ENCODE results near the gene TSPO2.
"Not testable (repeated sequence)": the region's sequence is repeated elsewhere in the genome, so short reads cannot be mapped to it uniquely, and the experiment has no call there.

TSPO2 gene, protein sequence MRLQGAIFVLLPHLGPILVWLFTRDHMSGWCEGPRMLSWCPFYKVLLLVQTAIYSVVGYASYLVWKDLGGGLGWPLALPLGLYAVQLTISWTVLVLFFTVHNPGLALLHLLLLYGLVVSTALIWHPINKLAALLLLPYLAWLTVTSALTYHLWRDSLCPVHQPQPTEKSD

DNA sequence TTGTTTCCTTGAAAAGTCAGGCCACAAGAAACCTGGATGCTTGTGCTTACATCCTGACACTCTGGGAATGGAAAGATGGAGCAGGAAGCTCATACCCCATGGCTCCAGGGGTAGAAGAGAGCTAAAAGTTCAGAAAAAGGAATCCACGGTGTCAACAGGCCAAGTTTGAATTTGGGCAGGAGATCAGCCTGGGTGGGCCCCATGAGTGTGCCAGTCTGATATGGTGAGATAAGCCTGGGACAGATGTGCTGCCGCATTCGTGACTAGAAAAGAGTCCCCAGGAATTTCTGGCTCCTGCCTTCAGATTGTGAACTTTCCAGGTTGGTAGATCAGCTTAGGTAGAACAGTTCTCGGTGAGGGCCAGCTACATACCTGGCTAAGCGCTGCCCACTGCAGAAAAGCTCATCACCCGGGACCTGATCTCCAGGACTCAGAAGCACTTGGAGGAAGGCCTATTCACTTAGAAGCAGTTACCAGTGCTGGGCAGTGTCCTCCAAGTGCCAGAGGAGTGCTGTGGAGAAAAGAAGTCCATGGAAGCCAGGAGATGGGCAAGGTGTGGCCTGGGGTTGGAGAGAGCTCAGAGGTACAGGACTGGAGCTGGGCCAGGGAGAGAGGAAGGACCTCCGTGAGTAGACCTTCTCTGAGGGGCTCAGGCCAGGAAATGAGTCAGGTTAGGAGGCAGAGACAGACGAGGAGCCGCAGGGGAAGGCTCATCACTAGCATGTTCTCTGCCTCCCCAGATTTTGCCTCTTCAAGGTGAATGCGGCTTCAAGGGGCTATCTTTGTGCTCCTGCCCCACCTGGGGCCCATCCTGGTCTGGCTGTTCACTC, at the start of gene TSPO2:
TSS of gene TSPO2 (plus strand) at position 242 of the 830 bp plus-strand sequence. CDS start at position 761, 519 bp downstream.
- DNase-seq (ENCODE audit: low read depth in 3 of 3), result no peak

DNA sequence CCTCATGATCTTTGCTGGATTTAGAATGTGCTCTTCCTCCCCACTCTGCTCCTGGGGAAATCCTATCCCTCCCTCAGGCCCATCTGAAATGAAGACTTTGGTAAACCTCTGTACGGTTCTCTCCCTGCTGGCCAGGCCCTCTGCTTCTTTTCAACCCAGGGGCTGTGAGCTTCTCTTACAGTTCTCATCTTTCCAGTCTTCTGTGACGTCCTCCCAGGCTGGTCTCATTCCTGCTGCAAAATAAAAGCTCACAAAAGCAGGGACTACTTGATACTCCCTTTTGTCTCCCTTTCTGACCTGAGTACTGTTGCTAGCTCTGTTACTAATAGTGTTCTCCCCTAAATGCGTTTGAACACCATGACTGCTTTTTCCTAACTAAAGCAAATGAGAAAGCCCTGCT, 49.5 kb upstream of the TSPO2 start:
- no peak for DNase-seq (ENCODE audit: low read depth in 3 of 3)

DNA sequence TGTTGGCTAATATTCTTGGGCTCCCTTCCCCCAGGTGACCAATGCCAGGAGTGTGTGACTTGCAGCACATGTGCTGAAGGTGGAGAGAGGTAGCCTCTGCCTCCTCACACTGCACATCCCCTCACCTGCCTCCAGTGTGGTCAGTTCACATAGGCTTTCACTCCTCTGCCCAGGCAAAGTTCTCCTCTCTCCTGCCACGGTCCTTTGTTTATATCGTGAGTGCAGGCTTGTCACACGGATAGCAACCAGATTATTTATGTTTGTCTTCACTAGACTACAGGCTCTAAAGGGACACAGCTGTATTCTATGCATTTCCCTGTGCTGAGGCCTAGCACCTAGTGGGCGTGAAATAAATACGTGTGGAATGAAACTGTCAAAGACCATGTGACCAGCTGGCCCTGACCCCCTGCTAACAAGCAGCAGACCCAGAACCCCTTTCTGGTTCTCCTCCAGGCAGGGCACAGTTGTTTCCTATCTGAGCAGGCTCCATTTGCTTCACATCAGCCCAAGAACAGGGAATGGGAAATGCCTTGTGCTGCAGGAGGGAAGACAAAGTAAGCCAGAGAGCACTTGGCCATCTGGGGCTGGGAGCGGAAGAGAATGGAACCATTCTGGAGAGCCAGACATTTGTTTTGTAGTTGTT, 45.6 kb upstream of the TSPO2 start:
- DNase-seq (ENCODE audit: low read depth in 3 of 3), result no peak

DNA sequence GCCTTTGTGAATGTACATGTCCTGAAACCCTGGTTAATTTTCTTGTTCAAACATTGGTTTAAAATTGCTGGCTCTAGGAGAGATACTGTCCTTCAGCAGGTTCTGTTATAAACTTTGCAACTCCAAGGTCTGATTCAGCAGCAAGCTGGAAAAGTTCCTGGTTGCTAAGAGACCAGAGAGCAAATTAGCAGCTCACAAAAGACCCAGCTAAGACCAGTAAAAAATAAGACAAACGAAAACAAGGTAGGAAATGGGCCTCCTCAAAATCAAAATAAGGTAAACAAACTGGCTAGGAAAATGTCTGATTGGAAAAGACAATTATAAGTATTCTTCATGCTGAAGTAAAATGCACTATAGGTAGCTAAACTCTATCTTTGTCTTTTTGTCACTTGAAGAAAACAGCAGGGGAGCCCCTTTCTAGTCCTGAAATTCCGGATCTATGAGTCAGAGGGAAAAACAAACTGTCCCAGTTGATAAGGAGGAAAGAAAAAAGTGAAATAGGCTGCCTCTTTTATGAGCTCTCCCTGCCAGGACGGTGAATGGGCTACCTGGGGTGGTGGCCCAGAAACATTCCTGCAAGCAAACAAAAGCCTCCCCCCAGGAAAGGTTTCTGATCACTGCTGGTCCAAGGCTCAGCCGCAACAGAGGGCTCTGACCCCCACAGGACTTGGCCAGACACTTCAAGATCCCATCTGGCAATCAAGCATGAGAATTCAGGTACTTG, 44.9 kb upstream of the TSPO2 start:
- DNase-seq (ENCODE audit: low read depth in 3 of 3), result no peak

DNA sequence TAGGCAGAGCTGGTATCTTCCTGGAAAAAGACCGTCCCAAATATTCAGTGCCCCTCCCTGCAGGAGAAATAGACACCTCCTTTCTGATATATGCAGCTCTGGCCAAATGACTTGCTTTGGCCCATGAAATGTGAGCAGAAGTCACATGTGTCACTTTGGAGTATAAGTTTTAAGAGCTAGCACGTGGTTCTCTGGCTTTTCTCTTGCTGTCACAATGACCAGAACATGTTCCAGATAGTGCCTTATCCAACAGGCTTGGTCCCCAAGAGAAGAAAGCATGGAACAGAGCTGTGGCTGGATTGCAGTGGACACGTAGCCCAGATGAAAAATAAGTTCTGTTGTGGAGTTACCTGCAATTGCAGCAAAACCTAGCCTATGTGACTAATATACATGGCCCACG, 43.6 kb upstream of the TSPO2 start:
- no peak for DNase-seq (ENCODE audit: low read depth in 3 of 3)

DNA sequence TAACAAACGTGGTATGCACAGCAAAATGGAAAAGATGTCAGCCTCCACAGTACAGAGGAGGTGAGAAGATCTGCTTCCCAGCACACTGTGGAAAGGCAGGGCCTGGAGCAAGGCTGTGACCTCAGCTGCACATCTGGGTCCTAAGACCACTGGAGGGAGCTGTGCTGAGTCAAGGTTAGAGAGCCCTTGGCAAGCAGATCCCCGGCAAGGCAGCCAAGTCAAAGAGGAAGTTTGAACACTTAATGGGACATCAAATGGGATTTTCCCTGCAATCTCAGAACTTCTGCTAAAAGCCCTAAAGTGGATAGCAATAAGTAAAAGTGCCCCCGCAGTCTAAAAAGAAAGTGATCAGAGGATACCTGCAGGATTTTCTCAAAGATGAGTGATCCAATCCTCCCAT, 42.7 kb upstream of the TSPO2 start:
- DNase-seq (ENCODE audit: low read depth in 3 of 3), result no peak

DNA sequence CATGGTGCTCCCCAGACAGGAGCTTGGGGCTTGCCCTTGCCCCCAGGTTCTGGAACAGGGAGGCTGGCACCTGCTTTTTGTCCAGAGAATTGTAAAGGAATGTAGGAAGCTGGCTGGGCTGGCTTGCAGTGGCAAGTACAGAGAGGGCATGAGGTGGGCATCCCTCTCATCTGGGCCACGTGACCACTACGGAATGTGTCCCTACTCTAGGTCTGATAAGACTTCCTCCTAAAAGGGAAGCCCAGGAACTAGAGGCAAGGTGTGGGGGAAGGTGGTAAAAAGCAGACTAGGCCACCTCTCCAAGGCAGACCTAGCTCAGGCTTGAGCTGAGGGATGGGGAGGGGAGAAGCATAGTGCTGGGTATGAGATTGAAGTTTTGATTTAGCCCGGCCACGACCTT, 42.0 kb upstream of the TSPO2 start:
- DNase-seq (ENCODE audit: low read depth in 3 of 3), result no peak

DNA sequence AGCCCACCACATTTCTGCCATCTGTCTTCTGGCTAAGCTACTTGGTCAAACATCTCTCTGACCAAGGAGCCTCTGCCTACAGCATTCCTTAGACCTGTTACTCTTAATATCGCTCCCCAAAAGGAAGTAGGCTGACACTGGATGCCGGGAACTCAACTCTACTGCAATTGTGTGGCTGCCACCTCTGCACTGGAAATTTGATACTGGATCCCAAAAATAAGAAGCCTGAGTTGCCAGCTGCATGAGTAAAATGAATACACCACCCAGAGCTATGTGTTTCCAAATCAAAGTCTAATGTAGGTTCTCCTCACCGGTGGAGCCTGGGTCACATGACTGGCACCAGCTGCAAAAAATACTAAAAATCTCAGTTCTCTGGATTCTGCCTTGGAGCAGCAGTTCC, 40.1 kb upstream of the TSPO2 start:
- no peak for DNase-seq (ENCODE audit: low read depth in 3 of 3)

DNA sequence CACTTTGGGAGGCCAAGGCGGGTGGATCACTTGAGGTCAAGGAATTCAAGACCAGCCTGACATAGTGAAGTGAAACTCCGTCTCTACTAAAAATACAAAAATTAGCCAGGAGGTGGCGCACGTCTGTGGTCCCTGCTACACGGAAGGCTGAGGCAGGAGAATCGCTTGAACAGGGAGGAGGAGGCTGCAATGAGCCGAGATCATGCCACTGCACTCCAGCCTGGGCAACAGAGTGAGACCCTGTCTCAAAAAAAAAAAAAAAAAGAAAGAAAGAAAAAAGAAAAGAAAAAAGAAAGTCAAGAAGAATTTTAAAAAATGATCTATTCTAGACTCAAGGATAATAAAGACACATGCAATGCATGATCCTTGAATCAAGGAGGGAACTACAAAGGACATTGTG, 36.0 kb upstream of the TSPO2 start:
- DNase-seq (ENCODE audit: low read depth in 3 of 3), result peak; percentile 11 to 51 (median 23)

DNA sequence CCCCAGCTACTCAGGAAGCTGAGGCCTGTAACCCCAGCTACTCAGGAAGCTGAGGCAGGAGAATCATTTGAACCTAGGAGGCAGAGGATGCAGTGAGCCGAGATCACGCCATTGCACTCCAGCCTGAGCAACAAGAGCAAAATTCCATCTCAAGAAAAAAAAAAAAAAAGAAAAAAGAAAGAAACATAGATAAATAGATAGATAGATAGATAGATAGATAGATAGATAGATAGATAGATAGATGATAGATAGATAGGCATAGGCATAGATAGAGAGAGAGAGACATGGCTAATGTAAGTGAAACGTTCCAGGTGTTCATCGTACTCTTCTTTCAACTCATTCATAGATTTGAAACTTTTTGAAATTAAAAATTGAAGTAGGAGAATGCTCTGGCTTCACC, 35.3 kb upstream of the TSPO2 start:
- DNase-seq (ENCODE audit: low read depth in 3 of 3), result not testable (repeated sequence)

DNA sequence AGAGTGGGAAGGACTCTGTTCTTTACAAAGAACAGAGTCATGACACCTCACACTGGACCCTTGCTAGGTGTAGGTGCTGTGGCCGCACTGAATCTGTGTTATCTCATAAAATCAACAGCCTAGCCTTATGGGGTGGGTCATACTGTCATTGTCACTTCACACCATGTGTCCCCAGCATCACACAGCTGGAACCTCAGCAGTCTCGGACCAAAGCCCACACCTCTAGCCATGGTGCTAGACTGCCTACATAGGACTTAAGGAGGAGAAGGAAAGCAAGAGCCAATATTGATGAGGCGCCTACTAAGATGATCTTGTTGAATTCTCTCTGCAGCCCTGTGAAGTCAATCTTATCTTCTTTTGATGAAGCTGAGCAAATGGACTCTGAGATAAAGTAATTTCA, 34.3 kb upstream of the TSPO2 start:
- no peak for DNase-seq (ENCODE audit: low read depth in 3 of 3)

DNA sequence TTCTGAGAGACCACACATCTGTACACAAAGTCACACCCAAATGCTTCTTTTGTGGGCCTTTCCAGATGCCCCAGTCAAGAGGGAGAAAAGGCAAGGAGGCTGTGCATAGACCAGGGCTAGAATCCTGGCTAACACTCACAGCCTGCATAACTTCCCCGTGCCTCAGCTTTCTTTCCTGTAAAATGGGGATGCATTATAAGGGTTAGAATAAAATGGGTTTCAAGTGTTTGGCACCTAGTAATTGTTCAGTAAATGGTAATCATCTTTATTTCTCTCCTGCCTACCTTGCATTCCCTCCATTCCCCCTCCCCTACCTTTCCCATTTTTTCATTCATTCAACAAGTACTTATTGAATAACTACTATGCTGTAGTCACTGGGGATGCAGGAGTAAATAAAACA, 32.6 kb upstream of the TSPO2 start:
- DNase-seq (ENCODE audit: low read depth in 3 of 3), result no peak

DNA sequence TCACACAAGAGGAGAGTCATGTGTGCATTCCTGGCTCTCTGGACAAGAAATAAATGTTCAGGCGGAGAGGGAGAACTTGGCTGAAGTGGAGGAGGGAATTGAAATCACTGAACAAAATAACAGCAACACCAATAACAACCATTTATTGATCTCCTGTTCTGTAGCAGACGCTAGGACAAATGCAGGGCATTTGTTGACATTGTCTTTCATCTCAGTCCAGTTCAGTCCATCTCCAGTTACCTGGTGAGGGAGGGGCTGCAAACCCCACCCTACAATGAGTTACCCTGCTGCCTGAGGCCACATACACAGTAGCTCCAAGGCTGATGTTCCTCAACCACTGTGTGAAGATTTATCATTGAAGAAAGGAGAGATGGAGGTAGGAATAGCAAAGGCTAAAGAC, 30.6 kb upstream of the TSPO2 start:
- no peak for DNase-seq (ENCODE audit: low read depth in 3 of 3)

DNA sequence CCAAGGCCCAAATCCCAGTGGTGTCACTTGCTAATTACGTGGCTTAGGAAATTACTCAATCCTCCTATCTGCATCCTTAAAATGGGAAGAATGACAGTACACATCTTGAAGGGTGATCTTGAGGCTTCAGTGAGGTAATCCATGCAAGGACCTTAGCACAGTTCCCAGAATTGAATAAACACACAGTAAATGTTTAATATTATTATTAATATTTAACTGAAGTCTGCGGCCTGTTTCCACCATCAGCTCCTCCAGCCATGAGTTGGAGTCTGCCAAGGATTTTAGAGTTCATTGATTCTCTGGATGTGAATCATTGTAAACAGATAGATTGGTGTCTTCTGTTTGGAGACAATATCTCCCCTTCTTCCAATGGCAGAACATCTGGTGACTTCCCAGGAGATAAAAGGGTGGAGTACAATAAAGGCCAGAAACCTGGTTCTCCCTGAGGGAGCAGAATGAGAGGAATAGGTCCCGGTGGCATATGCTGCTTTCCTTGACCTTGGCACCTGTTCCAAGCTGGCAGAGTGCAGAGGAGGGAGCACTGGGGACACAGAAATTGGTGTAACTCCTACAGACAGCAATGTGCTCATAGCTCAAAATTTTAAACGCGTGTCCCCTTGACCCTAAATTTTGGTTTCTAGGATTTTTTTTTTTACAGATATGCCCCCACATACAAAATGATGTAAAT, 28.7 kb upstream of the TSPO2 start:
- DNase-seq (ENCODE audit: low read depth in 3 of 3), result no peak

DNA sequence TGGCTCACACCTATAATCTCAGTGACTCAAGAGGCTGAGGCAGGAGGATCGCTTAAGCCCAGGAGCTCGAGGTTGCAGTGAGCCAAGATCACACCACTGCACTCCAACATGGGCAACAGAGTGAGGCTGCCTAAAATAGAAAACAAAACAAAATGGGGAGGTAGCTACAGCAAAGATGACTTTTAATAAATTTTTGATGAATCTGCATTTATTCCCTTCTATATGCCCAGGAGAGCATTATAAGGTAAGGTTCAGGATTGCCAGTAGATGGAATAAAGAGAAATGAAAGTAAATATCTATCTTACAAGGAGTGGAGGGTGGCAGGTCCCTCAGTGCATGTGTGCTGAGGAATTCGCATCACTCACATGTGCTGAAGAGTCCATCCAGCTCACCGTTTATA, 27.5 kb upstream of the TSPO2 start:
- DNase-seq (ENCODE audit: low read depth in 3 of 3), result no peak

DNA sequence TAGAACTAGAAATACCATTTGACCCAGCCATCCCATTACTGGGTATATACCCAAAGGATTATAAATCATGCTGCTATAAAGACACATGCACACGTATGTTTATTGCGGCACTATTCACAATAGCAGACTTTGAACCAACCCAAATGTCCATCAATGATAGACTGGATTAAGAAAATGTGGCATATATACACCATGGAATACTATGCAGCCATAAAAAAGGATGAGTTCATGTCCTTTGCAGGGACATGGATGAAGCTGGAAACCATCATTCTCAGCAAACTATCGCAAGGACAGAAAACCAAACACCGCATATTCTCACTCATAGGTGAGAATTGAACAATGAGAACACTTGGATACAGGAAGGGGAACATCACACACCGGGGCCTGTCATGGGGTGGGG, 26.4 kb upstream of the TSPO2 start:
- DNase-seq (ENCODE audit: low read depth in 3 of 3), result not testable (repeated sequence)

DNA sequence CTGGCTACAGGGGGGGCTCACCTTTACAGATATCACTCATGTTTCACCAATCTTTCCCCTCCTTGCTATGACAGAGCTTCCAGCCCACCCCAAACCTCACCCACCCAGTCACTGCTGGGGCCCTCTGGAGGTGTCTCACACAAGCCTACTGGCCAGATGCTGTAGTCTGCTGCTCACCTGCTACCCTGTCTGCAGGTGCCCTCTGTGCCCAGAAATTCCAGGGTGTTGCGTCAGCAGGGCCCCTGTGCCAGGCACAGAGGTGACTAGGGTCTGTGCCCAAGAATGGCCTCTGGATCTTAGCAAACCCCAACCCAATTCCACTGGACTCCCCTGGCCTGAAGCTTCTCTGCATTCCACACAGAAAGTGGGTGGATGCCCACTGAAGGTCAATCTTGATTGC, 24.6 kb upstream of the TSPO2 start:
- DNase-seq (ENCODE audit: low read depth in 3 of 3), result no peak

DNA sequence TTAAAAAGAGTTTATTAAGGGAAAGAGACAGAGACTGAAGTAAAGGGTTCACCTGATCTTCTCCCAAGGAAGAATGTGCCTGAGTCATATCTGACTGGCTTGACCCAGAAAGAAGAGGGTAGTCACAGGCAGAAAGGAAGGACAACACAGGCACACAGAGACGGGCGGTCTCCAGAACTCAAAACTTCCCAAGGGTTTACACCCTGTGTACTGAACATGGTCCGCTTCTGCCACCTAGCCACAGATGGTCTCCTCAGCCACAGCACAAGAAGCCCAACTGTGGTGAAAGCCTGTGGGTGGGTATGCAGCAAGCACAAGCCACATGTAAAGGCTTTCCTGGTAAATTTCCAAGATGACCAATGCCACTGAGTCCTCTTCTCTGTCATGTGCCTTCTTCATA, 20.4 kb upstream of the TSPO2 start:
- DNase-seq (ENCODE audit: low read depth in 3 of 3), result no peak

DNA sequence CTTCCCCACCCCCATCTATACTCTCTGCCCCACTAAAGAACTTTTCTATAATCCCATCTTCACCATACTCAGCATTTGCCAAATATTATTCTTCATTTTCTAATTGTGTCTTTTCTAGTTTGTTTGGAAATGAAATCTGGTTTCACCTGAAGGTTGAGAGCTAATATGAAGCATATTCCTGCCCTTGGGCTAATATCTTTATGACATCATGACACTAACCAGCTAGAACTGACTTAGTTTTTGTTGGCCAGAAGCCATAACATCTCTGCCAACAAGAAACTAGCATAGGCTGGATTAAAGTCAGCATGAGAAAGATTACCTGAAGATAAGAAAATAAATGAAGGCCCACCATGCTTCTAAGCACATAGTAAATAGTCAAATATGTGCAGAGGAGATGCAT, 20.0 kb upstream of the TSPO2 start:
- no peak for DNase-seq (ENCODE audit: low read depth in 3 of 3)

DNA sequence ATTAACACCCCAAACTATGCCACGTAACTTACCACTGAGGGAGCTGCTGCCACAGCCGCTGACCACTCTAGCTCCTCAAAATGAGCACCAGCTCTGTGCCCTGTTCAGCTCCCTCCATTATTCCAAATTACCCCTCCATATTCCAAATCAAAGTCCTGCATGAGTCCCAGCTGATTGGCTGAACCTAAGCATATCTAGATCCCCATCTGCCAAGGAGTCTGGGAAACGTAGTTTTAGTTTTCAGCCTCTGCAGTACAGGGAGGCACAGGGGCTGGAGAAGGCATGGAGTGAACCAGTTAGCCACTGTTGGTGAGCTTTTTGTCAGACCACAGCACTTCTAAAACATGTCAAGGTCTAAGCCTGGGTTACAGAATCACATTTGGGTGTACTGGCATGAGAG, 19.2 kb upstream of the TSPO2 start:
- no peak for DNase-seq (ENCODE audit: low read depth in 3 of 3)

DNA sequence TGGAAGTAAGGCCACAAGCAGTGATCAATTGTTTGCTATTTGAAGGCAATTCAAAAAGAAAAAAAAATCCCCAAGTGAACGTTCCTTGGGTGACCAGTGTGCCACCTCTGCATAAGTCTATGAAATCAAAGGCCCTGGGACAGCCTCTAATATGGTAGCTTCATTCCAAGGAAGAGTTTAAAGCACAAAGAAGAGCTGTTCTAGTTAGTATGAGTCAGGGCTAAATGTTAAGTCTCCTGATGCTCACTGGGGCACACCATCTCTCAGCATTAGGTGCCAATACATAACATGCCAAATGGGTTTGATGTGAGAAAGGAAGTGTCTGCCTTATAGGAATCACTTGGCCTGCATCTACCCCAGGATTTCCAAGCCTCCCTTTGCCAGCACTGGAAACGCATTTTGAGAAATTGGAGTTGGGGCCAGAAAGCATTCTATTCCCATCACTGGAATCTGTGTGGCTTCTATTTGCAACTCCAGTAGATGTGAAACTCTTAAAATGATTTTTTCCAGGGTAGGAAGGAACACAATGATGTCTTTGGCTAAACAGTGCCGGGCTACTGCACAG, 16.2 kb upstream of the TSPO2 start:
- no peak for DNase-seq (ENCODE audit: low read depth in 3 of 3)

DNA sequence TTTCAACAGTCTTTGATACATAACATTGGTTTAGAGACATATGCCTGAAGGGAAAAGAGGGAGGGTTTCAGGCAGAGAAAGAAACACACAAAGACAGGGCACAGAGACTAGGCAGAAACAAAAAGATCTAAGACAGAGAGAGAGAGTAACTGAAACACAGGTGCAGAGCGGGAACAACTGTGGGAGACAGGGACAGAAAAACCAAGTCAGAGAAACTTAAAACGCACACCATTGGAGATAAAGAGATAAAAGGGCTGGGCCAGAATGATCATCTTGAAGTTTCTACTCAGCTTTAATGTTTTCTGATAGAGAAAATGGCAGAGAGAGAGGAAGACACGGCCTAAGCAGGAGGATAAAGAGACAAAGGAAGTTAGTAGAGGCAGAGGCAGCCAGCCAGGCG, 15.0 kb upstream of the TSPO2 start:
- DNase-seq (ENCODE audit: low read depth in 3 of 3), result no peak
